ENCODE measurements around the gene EDNRB. TPM values are rescaled to one million over a fixed set of nuclear protein-coding genes. Genes with fewer than 3 reads are reported as not detected.
"Not testable (repeated sequence)": the region's sequence is repeated elsewhere in the genome, so short reads cannot be mapped to it uniquely, and the experiment has no call there.

The EDNRB gene
- total RNA-seq, result 1.1 TPM in 1 of 2 replicates, not detected in the other

DNA sequence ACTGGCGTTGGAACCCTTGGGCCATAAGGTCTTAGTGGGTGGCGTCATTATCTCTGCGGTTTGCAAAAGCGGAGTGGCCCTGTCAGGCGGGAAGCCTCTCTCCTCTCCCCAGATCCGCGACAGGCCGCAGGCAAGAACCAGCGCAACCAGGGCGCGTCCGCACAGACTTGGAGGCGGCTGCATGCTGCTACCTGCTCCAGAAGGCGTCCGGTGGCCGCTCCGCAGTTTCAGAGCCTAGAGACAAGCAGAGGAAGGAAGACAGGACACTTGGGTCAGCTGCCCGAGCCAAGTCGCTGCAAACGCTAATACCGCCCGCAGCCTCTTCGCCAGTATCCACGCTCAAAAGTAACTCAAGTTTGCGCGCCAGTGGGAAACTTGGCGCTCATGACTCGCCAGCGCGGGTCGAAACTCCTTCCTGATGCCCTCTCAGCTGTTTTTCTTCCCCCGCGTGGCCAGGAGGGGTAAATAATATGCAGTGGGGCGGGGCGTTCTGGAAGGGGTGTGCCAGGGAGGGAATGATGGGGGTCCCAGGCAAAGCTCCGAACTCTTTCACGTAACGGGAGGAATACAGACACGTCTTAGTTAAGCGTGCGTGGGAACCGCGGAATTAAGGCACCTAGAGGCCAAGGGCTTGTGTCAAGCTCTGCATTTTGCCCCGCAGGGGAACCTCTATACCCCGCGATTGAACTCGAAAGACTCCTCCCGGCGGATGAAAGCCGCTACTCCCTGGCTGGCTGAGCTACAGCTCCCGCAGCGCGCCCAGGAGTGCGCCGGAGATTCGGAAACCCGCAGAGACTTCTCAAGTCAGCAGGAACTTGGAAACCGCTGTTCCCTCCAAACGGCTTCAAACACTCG, at the start of gene EDNRB:
EDNRB (minus strand) TSS at position 441 of the 855 bp plus-strand sequence; CDS start at position 183, 258 bp downstream.
- Histone ChIP-seq H3K27me3 (ENCODE audit: control insufficient read depth, insufficient read depth, low read length) (peaks cover 5% of the 10 kb centered on the region), H3K4me3 (ENCODE audit: low read depth, low read length) (peak within 1 kb of the TSS; percentile 30), H3K36me3 (ENCODE audit: control insufficient read depth, insufficient read depth, low read length) (no peaks in the 10 kb centered on the region)
- no peak for FAIRE-seq
- TF ChIP-seq, protein P1, sequence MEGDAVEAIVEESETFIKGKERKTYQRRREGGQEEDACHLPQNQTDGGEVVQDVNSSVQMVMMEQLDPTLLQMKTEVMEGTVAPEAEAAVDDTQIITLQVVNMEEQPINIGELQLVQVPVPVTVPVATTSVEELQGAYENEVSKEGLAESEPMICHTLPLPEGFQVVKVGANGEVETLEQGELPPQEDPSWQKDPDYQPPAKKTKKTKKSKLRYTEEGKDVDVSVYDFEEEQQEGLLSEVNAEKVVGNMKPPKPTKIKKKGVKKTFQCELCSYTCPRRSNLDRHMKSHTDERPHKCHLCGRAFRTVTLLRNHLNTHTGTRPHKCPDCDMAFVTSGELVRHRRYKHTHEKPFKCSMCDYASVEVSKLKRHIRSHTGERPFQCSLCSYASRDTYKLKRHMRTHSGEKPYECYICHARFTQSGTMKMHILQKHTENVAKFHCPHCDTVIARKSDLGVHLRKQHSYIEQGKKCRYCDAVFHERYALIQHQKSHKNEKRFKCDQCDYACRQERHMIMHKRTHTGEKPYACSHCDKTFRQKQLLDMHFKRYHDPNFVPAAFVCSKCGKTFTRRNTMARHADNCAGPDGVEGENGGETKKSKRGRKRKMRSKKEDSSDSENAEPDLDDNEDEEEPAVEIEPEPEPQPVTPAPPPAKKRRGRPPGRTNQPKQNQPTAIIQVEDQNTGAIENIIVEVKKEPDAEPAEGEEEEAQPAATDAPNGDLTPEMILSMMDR (IDR thresholded peaks at IDR 0.05; ENCODE audit: insufficient read depth, low read length, severe bottlenecking), result no peak
- peak; percentile 49 for DNase-seq (ENCODE audit: low read depth)

DNA sequence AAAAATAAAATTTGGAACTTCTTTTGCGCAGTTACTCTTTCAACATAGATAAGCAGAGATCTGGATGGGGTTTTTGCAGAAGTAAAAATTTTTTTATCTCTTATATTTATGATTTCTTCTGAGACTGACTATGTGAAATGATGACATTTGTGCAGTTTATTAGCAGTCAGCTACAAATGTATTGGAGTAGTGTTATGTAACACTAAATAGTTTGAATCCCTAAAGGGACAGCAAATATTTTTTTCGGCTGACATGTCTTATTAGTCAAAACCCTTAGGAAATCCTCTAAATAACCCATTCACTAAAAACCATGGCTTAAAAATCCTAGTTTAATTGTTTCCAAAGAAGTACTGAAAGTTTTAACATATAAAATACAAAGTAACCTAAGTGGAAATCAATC, 48.0 kb upstream of the EDNRB start:
- DNase-seq (ENCODE audit: low read depth) (no peak), FAIRE-seq (no peak)
- TF ChIP-seq, protein P1 (IDR thresholded peaks at IDR 0.05; ENCODE audit: insufficient read depth, low read length, severe bottlenecking), result no peak
- Histone ChIP-seq H3K27me3 (ENCODE audit: control insufficient read depth, insufficient read depth, low read length) (no peaks in the 10 kb centered on the region), H3K36me3 (ENCODE audit: control insufficient read depth, insufficient read depth, low read length) (no peaks in the 10 kb centered on the region), H3K4me3 (ENCODE audit: low read depth, low read length) (no peak overlapping the region)

DNA sequence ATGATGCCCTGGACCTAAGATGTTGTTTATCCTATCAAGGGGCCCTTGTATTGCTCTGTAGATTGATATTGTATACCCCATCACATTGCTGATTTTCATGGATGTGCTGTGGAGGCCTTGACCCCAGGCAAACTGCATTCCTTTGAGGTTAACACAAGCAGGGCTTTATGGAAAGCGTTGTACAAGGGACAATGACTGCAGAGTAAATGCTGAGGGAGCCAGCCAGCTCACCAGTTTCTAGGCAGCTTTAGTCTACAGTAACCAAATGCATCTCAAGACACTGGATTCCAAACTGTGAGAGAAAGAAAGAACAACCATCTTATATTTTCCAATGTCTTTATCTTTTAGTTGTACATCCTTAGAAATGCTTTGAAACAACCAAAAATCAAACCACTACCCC, 34.1 kb upstream of the EDNRB start:
- no peak overlapping the region for H3K4me3 ChIP-seq (ENCODE audit: low read depth, low read length)
- H3K27me3 ChIP-seq (ENCODE audit: control insufficient read depth, insufficient read depth, low read length), result no peaks in the 10 kb centered on the region
- H3K36me3 ChIP-seq (ENCODE audit: control insufficient read depth, insufficient read depth, low read length), result no peaks in the 10 kb centered on the region
- FAIRE-seq, result no peak
- TF ChIP-seq, protein P1 (IDR thresholded peaks at IDR 0.05; ENCODE audit: insufficient read depth, low read length, severe bottlenecking), result no peak
- no peak for DNase-seq (ENCODE audit: low read depth)

DNA sequence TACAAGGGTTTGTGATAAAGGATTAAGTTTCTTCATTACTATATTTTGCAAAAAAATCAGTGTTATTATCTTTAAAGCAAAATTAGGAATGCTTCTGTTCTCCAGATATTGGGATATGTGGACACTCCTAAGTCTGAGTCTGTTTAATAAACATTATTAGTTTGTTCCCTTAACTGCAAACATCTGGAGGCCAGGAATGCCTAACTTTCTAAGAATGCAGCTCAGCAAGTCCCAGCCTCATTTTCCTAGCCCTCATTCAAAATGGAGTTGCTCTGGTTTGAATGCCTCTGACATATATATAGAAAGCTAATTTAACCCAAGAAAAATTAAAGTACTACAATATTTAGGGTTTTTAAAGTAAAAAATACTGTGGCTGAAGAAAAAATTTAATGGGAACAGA, 33.6 kb upstream of the EDNRB start:
- H3K27me3 ChIP-seq (ENCODE audit: control insufficient read depth, insufficient read depth, low read length), result no peaks in the 10 kb centered on the region
- TF ChIP-seq, protein P1 (IDR thresholded peaks at IDR 0.05; ENCODE audit: insufficient read depth, low read length, severe bottlenecking), result no peak
- H3K36me3 ChIP-seq (ENCODE audit: control insufficient read depth, insufficient read depth, low read length), result no peaks in the 10 kb centered on the region
- DNase-seq (ENCODE audit: low read depth) (no peak), FAIRE-seq (no peak)
- H3K4me3 ChIP-seq (ENCODE audit: low read depth, low read length), result no peak overlapping the region

DNA sequence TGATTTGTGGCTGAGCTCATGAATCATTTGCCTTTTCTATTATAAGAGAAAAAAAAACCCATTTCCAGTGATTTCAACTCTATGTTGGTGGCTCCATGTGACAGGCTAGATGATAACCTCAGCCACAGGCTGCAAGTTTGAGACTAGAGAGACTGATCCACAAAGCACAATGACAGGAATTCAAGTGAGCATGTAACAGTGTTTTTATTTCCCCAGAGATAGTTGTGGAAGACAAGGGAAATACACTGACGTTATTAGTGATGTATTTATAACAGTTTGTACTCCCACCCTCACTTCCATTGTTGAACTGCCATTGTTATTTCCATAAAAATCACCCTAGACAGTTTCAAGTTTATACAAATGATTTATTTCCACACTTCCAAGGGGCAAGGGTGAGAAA, 27.9 kb upstream of the EDNRB start:
- FAIRE-seq, result no peak
- Histone ChIP-seq H3K27me3 (ENCODE audit: control insufficient read depth, insufficient read depth, low read length) (no peaks in the 10 kb centered on the region), H3K36me3 (ENCODE audit: control insufficient read depth, insufficient read depth, low read length) (no peaks in the 10 kb centered on the region), H3K4me3 (ENCODE audit: low read depth, low read length) (no peak overlapping the region)
- TF ChIP-seq, protein P1 (IDR thresholded peaks at IDR 0.05; ENCODE audit: insufficient read depth, low read length, severe bottlenecking), result no peak
- DNase-seq (ENCODE audit: low read depth), result no peak

DNA sequence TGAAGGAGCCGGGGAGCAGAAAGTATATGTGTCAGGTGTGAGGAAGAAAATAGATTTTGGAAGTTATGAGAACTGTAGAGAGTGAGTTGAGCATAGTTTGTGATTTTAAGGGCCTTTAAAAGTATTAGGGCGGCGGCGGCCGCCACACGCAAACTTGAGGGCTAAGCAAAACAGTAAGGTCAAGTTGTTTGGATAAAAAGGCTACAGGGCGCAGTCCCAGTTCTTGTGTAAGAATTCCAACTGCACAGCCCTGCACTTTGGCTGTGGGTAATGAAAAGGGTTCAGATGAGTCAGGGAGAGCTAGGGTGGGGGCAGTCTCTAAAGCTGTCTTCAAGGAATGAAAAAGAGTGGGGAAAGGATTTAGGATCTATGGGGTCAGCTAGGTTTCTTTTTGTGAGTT, 16.4 kb upstream of the EDNRB start:
- not testable (repeated sequence) for H3K36me3 ChIP-seq (ENCODE audit: control insufficient read depth, insufficient read depth, low read length); FAIRE-seq; H3K27me3 ChIP-seq (ENCODE audit: control insufficient read depth, insufficient read depth, low read length); H3K4me3 ChIP-seq (ENCODE audit: low read depth, low read length); DNase-seq (ENCODE audit: low read depth)
